Naive thymus-derived CD8-positive, alpha-beta T cell (primary cell): ENCODE measurements around the gene G3BP1. TPM values are rescaled to one million over a fixed set of nuclear protein-coding genes. Genes with fewer than 3 reads are reported as not detected.
"Not testable (repeated sequence)": the region's sequence is repeated elsewhere in the genome, so short reads cannot be mapped to it uniquely, and the experiment has no call there.

ENCODE experiments used
- ATAC-seq, 2 donors: fragments of 150-1000 bp; cut with Tn5 transposase in 1 of 2; sonication (Bioruptor Pico), chemical (Tn5 transposase) in 1 of 2; 1 replicate in 1 of 2; 2 replicates in 1 of 2; pipeline ENCODE4 v1.10.0; 2021; ENCODE audit warnings: mild to moderate bottlenecking in 2 of 2, moderate library complexity in 2 of 2
- POLR2A ChIA-PET: fragments of 350-600 bp; sonication (Branson Sonifier 250); formaldehyde crosslinking; loops from one replicate; lab custom pipeline; 2021; ENCODE audit warnings: antibody characterized with exemption; lab: Charles Lee
- DNase-seq, 10 donors: peaks; one replicate each; pipeline versions ENCODE4 v3.0.0 to v3.0.0-alpha.2; 2020 to 2022
- H3K27ac Mint-ChIP-seq, 10 donors: one replicate each; pipeline ENCODE4 v1.8.0; 2020 to 2022; ENCODE audit warnings: mild to moderate bottlenecking in 10 of 10, mixed read lengths in 10 of 10, moderate library complexity in 4 of 10, inconsistent platforms in 1 of 10
- H3K27me3 Mint-ChIP-seq, 5 donors: one replicate each; pipeline ENCODE4 v1.8.0; 2021 to 2022; ENCODE audit warnings: mixed read lengths in 5 of 5
- H3K36me3 Mint-ChIP-seq, 3 donors: one replicate each; pipeline ENCODE4 v1.8.0; 2020 to 2022; ENCODE audit warnings: mixed read lengths in 3 of 3, mild to moderate bottlenecking in 2 of 3, inconsistent platforms in 1 of 3
- H3K4me1 Mint-ChIP-seq, 4 donors: one replicate each; pipeline ENCODE4 v1.8.0; 2021 to 2022; ENCODE audit warnings: mixed read lengths in 4 of 4
- H3K4me3 Mint-ChIP-seq, 10 donors: one replicate each; pipeline ENCODE4 v1.8.0; 2020 to 2022; ENCODE audit warnings: mild to moderate bottlenecking in 10 of 10, mixed read lengths in 10 of 10, moderate library complexity in 6 of 10, inconsistent platforms in 1 of 10
- H3K9me3 Mint-ChIP-seq, 9 donors: one replicate each; pipeline ENCODE4 v1.8.0; 2020 to 2022; ENCODE audit warnings: mixed read lengths in 9 of 9, mild to moderate bottlenecking in 3 of 9, inconsistent platforms in 1 of 9, moderate library complexity in 1 of 9
- polyA plus RNA-seq, 3 donors: library from polyadenylated mRNA; unstranded; fragments of 300-500 nt; fragmentation: Illumina TruSeq; gene quantifications; one replicate each; pipeline ENCODE4 v1.2.3, GENCODE V29; 2021
- total RNA-seq, 8 experiments: library from RNA in 2 of 8; stranded (reverse) in 2 of 8; gene quantifications; one replicate each; pipeline ENCODE4 v1.2.3 and lab custom pipeline; 2021 to 2026

G3BP1 gene
- total and polyA plus RNA-seq, 5 experiments from 2014 or later = 128 to 188 (median 145) TPM

DNA sequence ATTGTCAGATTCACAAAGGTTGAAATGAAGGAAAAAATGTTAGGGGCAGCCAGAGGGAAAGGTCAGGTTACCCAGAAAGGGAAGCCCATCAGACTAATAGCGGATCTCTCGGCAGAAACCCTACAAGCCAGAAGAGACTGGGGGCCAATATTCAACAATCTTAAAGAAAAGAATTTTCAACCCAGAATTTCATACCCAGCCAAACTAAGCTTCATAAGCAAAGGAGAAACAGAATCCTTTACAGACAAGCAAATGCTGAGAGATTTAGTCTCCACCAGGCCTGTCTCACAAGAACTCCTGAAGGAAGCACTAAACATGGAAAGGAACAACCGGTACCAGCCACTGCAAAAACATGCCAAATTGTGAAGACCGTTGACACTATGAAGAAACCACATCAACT is 61.1 kb downstream of the G3BP1 start:
- Mint-ChIP-seq H3K36me3 (peaks cover 8 to 42% (median 38%) of the 10 kb centered on the region in 3 donors), H3K4me1 (peaks cover 5 to 21% (median 20%) of the 10 kb centered on the region in 4 donors), H3K9me3 (peaks cover 11 to 77% (median 45%) of the 10 kb centered on the region in 9 donors)
- ATAC-seq, DNase-seq, H3K27ac Mint-ChIP-seq, H3K4me3 Mint-ChIP-seq, H3K27me3 Mint-ChIP-seq: not testable (repeated sequence)
- POLR2A ChIA-PET = interaction anchor here (0.8 kb wide), 1 partner anchor 16 kb away, joined by 5 read pairs; no protein-coding TSS in a partner anchor

- Mint-ChIP-seq H3K4me1 (no peaks in the 10 kb centered on the region), H3K27ac (no peak overlapping the region), H3K4me3 (no peak overlapping the region), H3K9me3 (peaks cover 0 to 15% (median 3%) of the 10 kb centered on the region in 9 donors), H3K36me3 (peaks cover 0 to 3% (median 0%) of the 10 kb centered on the region in 3 donors), H3K27me3 (no peaks in the 10 kb centered on the region)
- DNase-seq (no peak), ATAC-seq (no peak)
- POLR2A ChIA-PET = no interaction called here
Observed at GRCh38 chr5:151846765-151847164, 75.0 kb downstream of the G3BP1 start.

DNA sequence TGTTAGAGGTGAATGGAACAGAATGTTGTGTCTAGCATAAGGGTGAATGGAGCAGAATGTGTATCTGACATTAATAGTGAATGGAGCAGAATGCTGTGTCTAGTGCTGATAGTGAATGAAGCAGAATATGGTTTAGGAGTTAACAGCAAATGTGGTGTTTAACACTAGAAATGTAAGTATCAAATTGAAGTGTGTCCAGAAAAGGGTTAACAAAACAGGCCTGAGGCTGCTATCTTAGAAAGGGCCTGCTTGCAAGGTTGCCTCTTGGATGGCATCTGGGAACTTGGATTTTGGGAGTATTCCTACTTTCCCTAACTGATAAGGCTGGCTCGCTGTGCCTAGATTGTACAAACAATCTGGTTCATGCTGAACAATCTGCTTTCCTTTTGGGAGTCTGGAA is 76.1 kb downstream of the G3BP1 start:
- Mint-ChIP-seq H3K9me3 (peaks cover 0 to 7% (median 2%) of the 10 kb centered on the region in 9 donors), H3K27ac (no peak overlapping the region), H3K4me1 (no peaks in the 10 kb centered on the region), H3K27me3 (no peaks in the 10 kb centered on the region), H3K36me3 (peaks cover 0 to 3% (median 0%) of the 10 kb centered on the region in 3 donors), H3K4me3 (no peak overlapping the region)
- no peak for ATAC-seq
- POLR2A ChIA-PET = no interaction called here
- DNase-seq = no peak

DNA sequence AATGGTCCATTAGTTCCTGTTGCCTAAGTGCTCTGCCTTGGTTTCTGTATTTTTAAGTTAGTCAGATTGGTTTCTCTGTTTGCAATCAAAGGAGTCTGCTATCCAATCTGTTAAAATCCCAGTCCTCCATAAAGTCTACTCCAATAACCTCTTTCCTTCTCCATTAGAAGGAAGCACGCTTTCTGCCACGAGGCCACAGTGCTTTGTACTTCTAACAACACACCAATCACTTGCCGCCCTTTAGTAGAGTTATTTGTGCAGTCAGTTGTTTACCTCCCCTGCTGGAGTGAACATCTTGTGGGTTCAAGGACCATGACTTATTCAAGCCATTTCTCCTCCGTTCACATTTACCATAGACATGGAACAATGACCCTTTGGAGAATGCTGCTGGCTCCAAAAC is 83.9 kb downstream of the G3BP1 start:
- H3K4me3 Mint-ChIP-seq = no peak overlapping the region
- H3K9me3 Mint-ChIP-seq = no peaks in the 10 kb centered on the region
- no peaks in the 10 kb centered on the region for H3K4me1 Mint-ChIP-seq
- POLR2A ChIA-PET = no interaction called here
- no peak overlapping the region for H3K27ac Mint-ChIP-seq
- peaks cover 0 to 1% (median 0%) of the 10 kb centered on the region in 5 donors for H3K27me3 Mint-ChIP-seq
- DNase-seq = no peak
- ATAC-seq = no peak
- peaks cover 0 to 3% (median 0%) of the 10 kb centered on the region in 3 donors for H3K36me3 Mint-ChIP-seq

GRCh38 chr5:151856861-151857260 is 85.1 kb downstream of the G3BP1 start:
- ATAC-seq = no peak
- POLR2A ChIA-PET = no interaction called here
- Mint-ChIP-seq H3K27me3 (peaks cover 0 to 1% (median 0%) of the 10 kb centered on the region in 5 donors), H3K4me1 (no peaks in the 10 kb centered on the region), H3K9me3 (peaks cover 0 to 4% (median 0%) of the 10 kb centered on the region in 9 donors), H3K27ac (no peak overlapping the region), H3K4me3 (no peak overlapping the region), H3K36me3 (peaks cover 0 to 3% (median 0%) of the 10 kb centered on the region in 3 donors)
- no peak for DNase-seq

DNA sequence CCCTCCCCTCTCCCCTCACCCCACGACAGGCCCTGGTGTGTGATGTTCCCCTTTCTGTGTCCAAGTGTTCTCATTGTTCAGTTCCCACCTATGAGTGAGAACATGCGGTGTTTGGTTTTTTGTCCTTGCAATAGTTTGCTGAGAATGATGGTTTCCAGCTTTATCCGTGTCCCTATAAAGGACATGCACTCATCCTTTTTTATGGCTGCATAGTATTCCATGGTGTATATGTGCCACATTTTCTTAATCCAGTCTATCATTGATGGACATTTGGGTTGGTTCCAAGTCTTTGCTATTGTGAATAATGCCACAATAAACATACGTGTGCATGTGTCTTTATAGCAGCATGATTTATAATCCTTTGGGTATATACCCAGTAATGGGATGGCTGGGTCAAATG is 89.1 kb downstream of the G3BP1 start:
- ATAC-seq, H3K27ac Mint-ChIP-seq, DNase-seq, H3K36me3 Mint-ChIP-seq, H3K4me1 Mint-ChIP-seq, POLR2A ChIA-PET, H3K27me3 Mint-ChIP-seq, H3K4me3 Mint-ChIP-seq, H3K9me3 Mint-ChIP-seq: not testable (repeated sequence)

Other genes with a start within 250 kb of the G3BP1 start
- not detected for gene FAT2, start 180.6 kb upstream of the G3BP1 start, total RNA-seq
- gene FAT2, start 180.6 kb upstream of the G3BP1 start, polyA plus RNA-seq = under 1 TPM in 1 of 3 donors, not detected in 2; 0.03 TPM
- not detected for gene SPARC, start 85.0 kb upstream of the G3BP1 start, total RNA-seq
- not detected for gene SPARC, start 85.0 kb upstream of the G3BP1 start, polyA plus RNA-seq
- 10 to 100 TPM; 26.8 to 32.7 TPM for gene ATOX1, start 13.3 kb upstream of the G3BP1 start, total RNA-seq
- 10 to 100 TPM; 50.9 to 58.7 (median 58.0) TPM for gene ATOX1, start 13.3 kb upstream of the G3BP1 start, polyA plus RNA-seq
- not detected for gene GLRA1, start 152.9 kb downstream of the G3BP1 start, total RNA-seq
- gene GLRA1, start 152.9 kb downstream of the G3BP1 start, polyA plus RNA-seq = not detected